ENCODE data around the gene PRKCZ.

DNA sequence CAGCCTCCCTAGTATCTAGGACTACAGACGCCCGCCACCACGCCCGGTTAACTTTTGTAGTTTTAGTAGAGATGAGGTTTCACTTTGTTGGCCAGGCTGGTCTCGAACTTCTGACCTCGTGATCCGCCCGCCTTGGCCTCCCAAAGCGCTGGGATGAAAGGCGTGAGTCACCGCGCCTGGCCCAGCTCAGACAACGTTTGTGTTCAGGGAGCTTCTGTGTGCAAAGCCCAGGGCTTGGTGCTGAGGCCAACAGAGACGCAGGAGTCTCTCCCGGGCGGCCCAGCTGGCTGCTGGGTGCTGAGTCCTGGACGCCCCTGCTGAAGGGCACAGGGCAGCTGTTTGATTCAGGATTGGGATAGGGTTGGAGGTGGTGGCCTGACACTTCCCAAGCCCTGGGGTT, 3.0 kb downstream of the PRKCZ start:
- no peak for TF ChIP-seq POLR2AphosphoS5 (IDR thresholded peaks at IDR 0.05; ENCODE audit: low read depth, low read length)
- no peak for TF ChIP-seq TAF1 (IDR thresholded peaks at IDR 0.05; ENCODE audit: borderline replicate concordance, insufficient read depth, low read length)

All from PFSK-1 (cell line).